ENCODE data around the gene KCNN1. TPM values are rescaled to one million over a fixed set of nuclear protein-coding genes. Genes with fewer than 3 reads are reported as not detected.

KCNN1 gene
- not detected in 2 replicates for total RNA-seq

DNA sequence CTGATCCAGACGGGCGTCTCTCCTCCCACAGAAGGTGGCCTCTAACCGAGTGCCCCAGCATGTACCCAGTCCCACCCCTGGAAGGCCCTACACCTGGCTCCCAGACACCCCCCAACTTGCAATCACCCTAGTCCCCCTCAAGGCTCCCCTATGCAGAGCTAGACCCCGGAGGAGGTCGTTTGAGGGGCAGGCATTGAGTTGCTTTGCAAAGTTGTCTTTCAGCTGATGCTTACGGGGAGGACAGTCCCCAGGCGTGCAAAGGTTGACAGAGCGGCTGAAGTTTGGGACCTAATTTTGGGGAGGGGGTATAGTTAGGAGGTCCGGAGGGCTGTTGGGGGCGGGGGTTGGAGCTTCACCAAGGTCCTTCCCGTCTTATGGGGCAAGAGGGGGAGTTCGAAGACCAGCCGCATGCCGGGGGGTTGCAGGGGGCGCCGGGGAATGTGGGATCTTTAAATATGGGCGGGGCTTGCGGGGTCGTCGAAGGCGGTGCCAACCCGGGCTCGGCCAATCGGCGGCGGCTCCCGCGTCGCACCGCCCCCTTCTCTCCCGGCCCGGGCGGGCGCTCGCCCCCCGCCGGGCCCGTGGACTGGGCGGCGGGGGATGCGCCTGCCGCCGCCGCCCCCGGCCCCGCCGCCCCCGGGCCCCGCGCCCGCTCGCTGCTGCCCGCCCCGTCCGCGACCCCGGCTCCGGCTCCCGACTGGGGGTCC lies at the start of gene KCNN1:
Gene KCNN1 (plus strand): TSS at position 558 of the 707 bp plus-strand sequence. CDS start 6,782 bp downstream, outside the sequence.

DNA sequence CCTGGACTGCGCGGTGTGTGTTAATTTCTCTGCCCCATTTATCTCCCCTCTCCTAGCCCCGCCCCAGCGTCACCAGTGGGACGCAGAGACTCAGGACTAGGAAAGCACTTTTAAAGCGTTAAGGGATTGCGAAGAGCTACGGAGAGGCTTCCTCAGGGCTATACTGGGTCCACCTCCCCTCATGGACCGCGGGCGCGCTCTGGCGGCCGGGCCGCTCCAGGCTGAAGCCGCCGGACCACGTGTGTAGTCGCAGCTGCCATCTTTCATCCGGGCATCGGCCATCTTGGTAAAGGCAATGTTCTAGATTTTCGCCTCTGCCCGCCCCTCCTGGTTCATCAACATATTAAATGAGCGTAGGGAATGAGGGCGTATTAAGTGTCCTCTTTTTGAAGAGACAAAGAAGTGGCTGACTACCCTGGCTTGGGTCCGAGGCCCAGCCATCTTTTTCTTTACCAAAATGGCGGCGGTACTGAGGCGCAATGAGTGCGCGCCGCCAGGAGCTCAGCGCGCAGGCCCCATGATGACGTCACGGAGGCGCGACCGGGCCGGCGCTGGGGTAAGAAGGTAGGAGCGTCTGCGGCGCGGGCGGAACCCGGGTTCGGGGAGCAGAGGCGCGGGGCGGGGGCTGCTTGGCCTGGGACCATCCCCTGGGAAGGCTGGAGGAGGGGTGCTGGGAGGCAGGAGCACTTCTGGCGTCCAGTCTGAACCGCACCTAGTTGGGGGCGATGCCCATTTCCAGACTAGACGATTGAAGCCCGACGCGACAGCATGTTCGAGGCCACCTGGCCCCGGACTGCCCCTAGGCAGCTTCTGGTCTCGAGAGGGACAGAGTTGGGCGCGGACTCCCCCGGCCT lies 34.2 kb upstream of the KCNN1 start, which contains the start of gene CCDC124:
Gene CCDC124 (plus strand): TSS at position 531 of the 854 bp plus-strand sequence. CDS start 3,406 bp downstream, outside the sequence.

DNA sequence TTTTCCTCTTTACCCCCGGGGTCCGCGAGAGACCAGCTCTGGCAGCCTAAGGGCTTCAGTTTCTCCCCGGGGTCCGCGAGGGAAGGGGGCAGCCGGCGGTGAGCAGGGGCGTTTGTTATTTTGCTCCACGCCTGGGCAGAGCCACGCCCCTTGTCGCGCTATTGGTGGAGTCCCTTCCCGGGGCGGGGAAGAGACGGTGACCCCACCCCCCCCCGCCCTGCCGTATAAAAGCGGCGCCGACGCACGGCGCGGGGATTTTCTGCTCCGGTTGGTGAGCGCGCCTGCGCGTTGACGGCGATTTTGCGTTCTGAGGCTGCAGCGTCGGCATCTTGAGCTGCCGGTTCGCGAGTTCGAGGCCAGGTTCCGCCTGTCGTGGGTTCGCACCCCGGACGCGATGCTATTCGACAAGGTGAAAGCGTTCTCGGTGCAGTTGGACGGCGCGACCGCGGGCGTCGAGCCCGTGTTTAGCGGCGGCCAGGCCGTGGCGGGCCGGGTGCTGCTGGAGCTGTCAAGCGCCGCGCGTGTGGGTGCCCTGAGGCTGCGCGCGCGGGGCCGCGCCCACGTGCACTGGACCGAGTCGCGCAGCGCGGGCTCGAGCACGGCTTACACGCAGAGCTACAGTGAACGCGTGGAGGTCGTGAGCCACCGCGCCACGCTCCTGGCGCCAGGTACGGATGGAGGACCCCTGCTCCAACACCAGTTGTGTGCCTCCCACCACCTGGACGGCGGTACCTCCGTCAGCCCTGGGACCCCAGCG lies 41.2 kb downstream of the KCNN1 start, which contains the start of gene ARRDC2:
Gene ARRDC2 (plus strand): TSS at position 254 of the 757 bp plus-strand sequence. CDS start 141 bp downstream, at position 395.

Other genes with a start within 250 kb of the KCNN1 start
- gene MAP1S, start 247.6 kb upstream of the KCNN1 start, total RNA-seq: 27.4 and 29.2 TPM in 2 replicates
- gene FCHO1, start 215.6 kb upstream of the KCNN1 start, total RNA-seq: 0.68 and 0.92 TPM in 2 replicates
- gene B3GNT3, start 172.0 kb upstream of the KCNN1 start, total RNA-seq: not detected in 2 replicates
- gene INSL3, start 145.6 kb upstream of the KCNN1 start, total RNA-seq: not detected in 2 replicates
- gene JAK3, start 119.1 kb upstream of the KCNN1 start, total RNA-seq: 2.2 and 2.3 TPM in 2 replicates
- 1,055 and 1,148 TPM in 2 replicates for gene RPL18A, start 107.2 kb upstream of the KCNN1 start, total RNA-seq
- not detected in 2 replicates for gene SLC5A5, start 95.2 kb upstream of the KCNN1 start, total RNA-seq
- gene CCDC124, start 34.1 kb upstream of the KCNN1 start, total RNA-seq: 39.7 and 50.9 TPM in 2 replicates
- gene ARRDC2, start 41.1 kb downstream of the KCNN1 start, total RNA-seq: 12.2 and 32.4 TPM in 2 replicates
- 0.06 and 0.26 TPM in 2 replicates for gene IL12RB1, start 119.8 kb downstream of the KCNN1 start, total RNA-seq
- gene MAST3, start 130.7 kb downstream of the KCNN1 start, total RNA-seq: 3.4 and 4.5 TPM in 2 replicates
- gene PIK3R2, start 186.1 kb downstream of the KCNN1 start, total RNA-seq: 8.2 and 13.9 TPM in 2 replicates
- 39.4 and 59.7 TPM in 2 replicates for gene IFI30, start 206.7 kb downstream of the KCNN1 start, total RNA-seq
- gene MPV17L2, start 226.1 kb downstream of the KCNN1 start, total RNA-seq: 7.5 and 14.0 TPM in 2 replicates
- gene RAB3A, start 236.9 kb downstream of the KCNN1 start, total RNA-seq: 3.4 and 6.6 TPM in 2 replicates